GM20431 (cell line): ENCODE data around the gene PI16.
"Not testable (repeated sequence)": the region's sequence is repeated elsewhere in the genome, so short reads cannot be mapped to it uniquely, and the experiment has no call there.

Experiments
- in situ Hi-C: fragments of 300-500 bp; cut with MseI, MboI; formaldehyde crosslinking; loops from one replicate; pipeline ENCODE4 v1.15.0; 2020; ENCODE audit warnings: low sequenced_read_pairs; ENCODE audit not compliant: unreplicated experiment

The PI16 gene

DNA sequence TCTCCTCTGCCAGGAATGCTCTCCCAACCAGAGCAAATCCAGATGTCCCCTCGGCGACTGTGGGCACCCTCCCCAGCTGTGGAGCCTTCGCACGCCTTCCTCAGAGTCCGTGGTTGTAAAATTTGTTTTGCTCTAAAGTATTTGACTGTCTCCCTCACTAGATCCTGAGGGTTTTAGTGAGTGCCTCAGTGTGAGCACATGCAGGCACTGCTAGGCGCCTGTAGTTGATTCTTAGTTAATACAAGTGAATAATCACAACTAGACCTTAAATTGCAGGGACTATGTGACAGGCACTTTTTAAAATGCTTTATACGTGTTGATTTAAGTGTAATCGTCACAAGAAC lies 32.1 kb downstream of the PI16 start:
- in situ Hi-C loops: no loop called here

DNA sequence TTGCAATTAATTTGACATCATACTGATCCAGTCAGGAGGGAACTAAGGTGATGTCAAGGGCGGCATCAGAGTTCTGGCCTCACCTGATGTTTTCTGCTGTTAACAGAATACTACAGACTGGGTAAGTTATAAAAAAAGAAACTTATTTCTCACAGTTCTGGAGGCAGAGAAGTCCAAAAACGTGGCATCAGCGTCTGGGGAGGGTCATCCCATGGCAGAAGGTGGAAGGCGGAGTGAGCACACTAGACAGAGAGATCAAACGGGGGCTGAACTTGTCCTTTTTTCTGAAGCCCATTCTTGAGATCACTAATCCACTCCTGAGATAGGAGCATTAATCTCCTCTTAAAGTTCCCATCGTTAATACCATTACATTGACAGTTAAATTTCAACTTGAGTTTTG lies 34.7 kb downstream of the PI16 start:
- in situ Hi-C loops: no loop called here

DNA sequence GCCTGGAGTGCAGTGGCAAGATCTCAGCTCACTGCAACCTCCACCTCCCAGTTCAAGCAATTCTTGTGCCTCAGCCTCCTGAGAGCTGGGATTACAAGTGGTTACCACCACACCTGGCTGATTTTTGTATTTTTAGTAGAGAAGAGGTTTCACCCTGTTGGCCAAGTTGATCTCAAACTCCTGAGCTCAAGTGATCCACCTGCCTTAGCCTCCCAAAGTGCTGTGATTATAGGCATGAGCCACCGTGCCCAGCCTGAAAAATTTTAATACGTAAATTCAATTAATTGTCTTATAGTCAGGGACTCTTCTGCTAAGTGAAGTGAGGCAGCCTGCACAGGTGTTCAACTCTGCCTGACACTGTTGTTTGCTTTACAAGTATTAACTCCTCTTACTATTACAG lies 35.9 kb downstream of the PI16 start:
- in situ Hi-C loops: not testable (repeated sequence)

GRCh38 chr6:36997811-36998722 lies 43.5 kb downstream of the PI16 start:
- in situ Hi-C loops: no loop called here

- in situ Hi-C loops: no loop called here
Measured at GRCh38 chr6:36998723-36999038, 44.1 kb downstream of the PI16 start.

GRCh38 chr6:36999061-36999750 lies 44.7 kb downstream of the PI16 start:
- in situ Hi-C loops: no loop called here

GRCh38 chr6:36999751-37000125 lies 45.2 kb downstream of the PI16 start:
- in situ Hi-C loops: no loop called here

DNA sequence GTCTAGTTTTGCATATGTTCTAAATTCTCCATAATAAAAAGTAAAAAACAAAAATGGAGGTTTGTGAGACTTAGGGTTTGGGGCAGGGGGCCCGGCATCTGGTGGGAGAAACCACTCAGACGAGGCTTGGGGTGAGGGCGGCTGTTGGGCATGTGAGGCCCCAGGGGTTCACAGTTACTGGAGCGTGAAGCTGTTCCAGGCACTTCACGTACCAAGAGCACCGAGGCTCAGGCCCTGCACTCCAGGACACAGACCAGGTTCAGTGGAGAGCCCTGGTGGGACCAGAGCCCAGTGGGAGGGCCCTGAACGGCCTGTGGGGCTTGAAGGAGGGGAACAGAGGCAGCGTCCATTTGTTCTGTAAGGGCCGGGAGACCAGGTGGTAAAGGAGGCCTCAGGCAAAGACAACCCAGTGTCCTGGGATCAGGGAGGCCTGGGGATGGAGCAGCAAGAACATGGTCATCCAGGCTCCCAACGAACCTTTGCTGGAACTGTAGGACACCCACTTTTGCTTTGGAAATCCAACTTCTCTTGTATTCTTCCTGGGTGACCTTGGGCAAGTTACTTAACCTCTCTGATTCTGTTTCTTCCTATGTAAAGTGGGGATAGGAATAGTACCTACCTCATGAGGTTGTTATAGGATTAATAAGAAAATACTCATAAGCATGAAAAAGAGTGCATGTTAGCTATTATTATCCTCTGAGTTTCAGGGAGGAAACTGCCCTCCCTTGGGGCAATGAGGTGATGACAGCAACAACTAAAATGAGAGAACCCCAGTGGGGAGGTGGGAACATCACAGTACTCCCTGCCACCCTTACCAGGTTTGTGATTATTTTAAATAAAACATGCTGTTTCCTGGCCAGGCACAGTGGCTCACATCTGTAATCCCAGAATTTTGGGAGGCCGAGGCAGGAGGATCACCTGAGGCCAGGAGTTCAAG lies 49.8 kb downstream of the PI16 start:
- in situ Hi-C loops: no loop called here

GRCh38 chr6:37005061-37005810 lies 50.7 kb downstream of the PI16 start, which contains the start of gene FGD2:
Gene FGD2, plus strand, starts transcription at chr6:37005655. Its CDS starts 163 bp downstream, at chr6:37005818.
- in situ Hi-C loops: no loop called here

DNA sequence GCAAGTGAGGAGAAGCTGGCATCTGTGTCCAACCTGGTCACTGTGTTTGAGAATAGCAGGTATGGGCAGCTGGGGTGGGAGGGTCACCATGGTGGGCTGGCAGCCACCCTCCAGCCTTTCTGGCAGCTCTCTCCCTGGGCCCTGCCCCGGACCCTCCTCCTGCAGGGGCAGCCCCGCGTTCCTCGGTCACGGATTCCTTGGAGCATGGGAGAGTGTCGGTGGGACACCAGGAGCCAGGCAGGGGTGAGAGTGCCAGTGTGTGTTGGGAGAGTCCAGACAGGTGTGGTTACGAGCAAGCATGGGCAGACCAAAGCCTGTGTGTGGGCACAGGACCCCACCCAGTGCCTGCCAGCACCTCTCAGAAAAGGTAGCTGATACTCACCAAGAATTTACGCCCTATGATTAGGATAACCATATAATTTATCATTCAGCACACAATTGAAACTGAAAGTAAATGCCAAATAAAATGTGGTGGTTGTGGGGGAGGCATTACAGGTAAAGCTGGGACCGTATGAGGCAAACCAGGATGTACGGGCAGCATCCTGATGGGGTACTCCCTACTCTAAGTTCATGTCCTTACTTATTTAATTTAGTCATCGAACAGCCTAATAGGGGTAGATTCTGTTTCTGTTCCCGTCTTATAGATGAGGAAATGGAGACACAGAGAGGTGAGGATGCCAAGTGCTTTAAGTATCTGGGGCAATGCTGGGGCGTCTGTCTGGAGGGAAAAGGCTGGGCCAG lies 51.5 kb downstream of the PI16 start:
- in situ Hi-C loops: no loop called here

GRCh38 chr6:37006793-37007339 lies 52.3 kb downstream of the PI16 start:
- in situ Hi-C loops: no loop called here

DNA sequence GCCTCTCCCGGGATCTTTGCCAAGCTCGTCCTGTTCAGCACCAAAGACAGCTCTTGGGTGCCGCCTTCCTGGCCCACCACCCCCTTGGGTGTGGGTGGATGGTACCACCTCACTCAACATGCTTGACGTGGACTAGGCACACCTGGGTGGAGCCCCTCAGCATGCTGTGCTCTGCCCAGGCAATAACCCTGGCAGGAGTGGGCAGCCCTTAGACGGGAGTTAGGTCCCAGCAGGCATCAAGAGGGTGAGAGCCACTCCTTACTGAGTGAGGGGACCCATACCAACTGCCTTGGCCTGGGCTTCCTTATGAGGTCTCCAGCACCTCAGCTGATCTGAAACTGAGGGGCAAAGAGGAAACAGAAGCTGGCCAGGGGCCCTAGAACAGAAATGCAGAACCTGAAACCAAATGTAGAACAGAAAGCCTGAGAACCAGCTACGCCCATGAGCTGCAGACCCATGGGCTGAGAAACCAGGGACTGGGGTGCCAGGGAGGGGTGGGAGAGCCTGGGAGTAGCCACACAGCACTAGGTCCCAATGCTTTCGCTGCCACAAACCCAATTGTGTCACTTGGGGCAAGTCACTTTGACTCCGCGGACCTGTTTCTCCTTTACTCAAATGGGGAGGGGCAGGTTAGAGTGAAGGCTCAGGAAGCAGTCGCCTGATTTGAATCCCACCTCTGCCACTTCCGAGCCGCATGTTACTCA lies 53.0 kb downstream of the PI16 start:
- in situ Hi-C loops: no loop called here

- in situ Hi-C loops: no loop called here
Measured at GRCh38 chr6:37008484-37009465, 54.2 kb downstream of the PI16 start.

GRCh38 chr6:37010402-37010892 lies 55.9 kb downstream of the PI16 start:
- in situ Hi-C loops: loop anchor here (10.0 kb wide), 1 partner anchor 126 kb away; the partner anchor contains the start of gene C6orf89

DNA sequence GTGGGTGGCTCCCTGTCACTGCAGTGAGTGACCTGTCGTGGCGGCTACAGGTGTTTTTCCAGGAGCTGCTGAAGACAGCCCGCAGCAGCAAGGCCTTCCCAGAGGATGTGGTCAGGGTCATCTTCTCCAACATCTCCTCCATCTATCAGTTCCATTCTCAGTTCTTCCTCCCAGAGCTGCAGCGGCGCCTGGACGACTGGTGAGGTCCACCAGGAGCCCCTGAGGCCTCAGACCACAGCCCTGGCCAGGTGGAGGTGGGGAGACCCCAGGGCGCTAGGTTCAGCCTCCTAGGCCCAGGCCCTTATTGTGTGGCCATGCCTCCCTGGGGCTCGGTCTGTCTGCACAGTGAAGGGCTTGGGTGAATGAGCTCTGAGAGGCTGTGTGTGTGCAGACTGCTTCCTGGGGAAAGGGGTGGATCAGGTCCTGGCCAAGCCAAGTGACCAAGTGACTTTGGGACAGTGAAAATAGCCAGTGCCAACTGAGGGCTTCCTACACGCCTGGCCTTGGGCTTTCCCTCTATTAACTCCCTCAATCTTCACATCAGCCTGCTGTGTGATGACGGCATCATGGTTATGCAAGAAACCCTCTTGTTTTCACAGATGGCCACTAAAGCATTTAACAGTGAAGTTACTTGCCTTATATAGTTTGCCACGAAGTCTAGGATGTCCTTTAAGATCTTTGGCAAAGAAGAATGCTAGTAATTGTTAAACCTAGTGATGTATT lies 57.3 kb downstream of the PI16 start:
- in situ Hi-C loops: loop anchor here (10.0 kb wide), 1 partner anchor 127 kb away; the partner anchor contains the start of gene C6orf89
